MM.1S (cell line): ENCODE data around the gene CDK5RAP2.

Experiments
- DNase-seq: peaks from one replicate; pipeline ENCODE4 v3.0.0-alpha.2; 2015
- H2AFZ ChIP-seq: fragments of 300-600 bp; sonication (generic); 2 replicates; pipeline ENCODE4 v1.6.0; 2016; ENCODE audit warnings: antibody characterized with exemption, low read length
- H3F3A ChIP-seq: fragments of 300-600 bp; sonication (generic); 2 replicates; pipeline ENCODE4 v1.6.1; 2016; ENCODE audit warnings: mild to moderate bottlenecking, antibody characterized with exemption, low read length, moderate library complexity, mixed read lengths; ENCODE audit not compliant: insufficient read depth
- H3K27ac ChIP-seq: fragments of 300-600 bp; sonication (generic); 2 replicates; pipeline ENCODE4 v1.5.1; 2016; ENCODE audit warnings: mild to moderate bottlenecking, low read length
- H3K27me3 ChIP-seq: fragments of 300-600 bp; sonication (generic); replicated peaks from 2 replicates; pipeline ENCODE4 v1.6.0; 2016; ENCODE audit warnings: low read length; ENCODE audit not compliant: insufficient read depth
- H3K36me3 ChIP-seq: fragments of 300-600 bp; sonication (generic); replicated peaks from 2 replicates; pipeline ENCODE4 v1.6.1; 2016; ENCODE audit warnings: mild to moderate bottlenecking, low read length, mixed read lengths; ENCODE audit not compliant: insufficient read depth
- H3K4me1 ChIP-seq: fragments of 300-600 bp; sonication (generic); 2 replicates; pipeline ENCODE4 v1.6.1; 2016; ENCODE audit warnings: low read length, mixed read lengths
- H3K4me2 ChIP-seq: fragments of 300-600 bp; sonication (generic); 2 replicates; pipeline ENCODE4 v1.6.0; 2016; ENCODE audit warnings: low read depth, low read length
- H3K4me3 ChIP-seq: fragments of 300-600 bp; sonication (generic); 2 replicates; pipeline ENCODE4 v1.5.1; 2016; ENCODE audit warnings: low read length, mixed read lengths
- H3K79me2 ChIP-seq: fragments of 300-600 bp; sonication (generic); 2 replicates; pipeline ENCODE4 v1.6.1; 2016; ENCODE audit warnings: mixed run types, low read length, mixed read lengths
- H3K9ac ChIP-seq: fragments of 300-600 bp; sonication (generic); 2 replicates; pipeline ENCODE4 v1.6.1; 2016; ENCODE audit warnings: low read length, mixed read lengths
- H3K9me2 ChIP-seq: fragments of 300-600 bp; sonication (generic); replicated peaks from 2 replicates; pipeline ENCODE4 v1.6.1; 2016; ENCODE audit warnings: mild to moderate bottlenecking, low read length, mixed read lengths; ENCODE audit not compliant: insufficient read depth
- H3K9me3 ChIP-seq: fragments of 300-600 bp; sonication (generic); replicated peaks from 2 replicates; pipeline ENCODE4 v1.6.1; 2016; ENCODE audit warnings: mild to moderate bottlenecking, low read length, mixed read lengths; ENCODE audit not compliant: insufficient read depth
- H4K20me1 ChIP-seq: fragments of 300-600 bp; sonication (generic); 2 replicates; pipeline ENCODE4 v1.6.1; 2016; ENCODE audit warnings: mild to moderate bottlenecking, low read length, moderate library complexity, mixed read lengths; ENCODE audit not compliant: insufficient read depth
- EZH2 ChIP-seq: fragments of 300-600 bp; sonication (generic); optimal IDR thresholded peaks from 2 replicates; pipeline ENCODE3; 2017; ENCODE audit warnings: low read depth, mild to moderate bottlenecking, antibody characterized with exemption, low read length, mixed read lengths
- EZH2phosphoT487 ChIP-seq: fragments of 300-600 bp; sonication (generic); IDR thresholded peaks from 2 replicates; pipeline ENCODE4 v1.6.1; 2018; ENCODE audit warnings: antibody characterized with exemption, low read length
- TF ChIP-seq, protein P1 (sequence below): fragments of 300-600 bp; sonication (generic); IDR thresholded peaks from 2 replicates; pipeline ENCODE4 v1.5.1; 2016; ENCODE audit warnings: antibody characterized with exemption, low read length, mixed read lengths

The CDK5RAP2 gene

DNA sequence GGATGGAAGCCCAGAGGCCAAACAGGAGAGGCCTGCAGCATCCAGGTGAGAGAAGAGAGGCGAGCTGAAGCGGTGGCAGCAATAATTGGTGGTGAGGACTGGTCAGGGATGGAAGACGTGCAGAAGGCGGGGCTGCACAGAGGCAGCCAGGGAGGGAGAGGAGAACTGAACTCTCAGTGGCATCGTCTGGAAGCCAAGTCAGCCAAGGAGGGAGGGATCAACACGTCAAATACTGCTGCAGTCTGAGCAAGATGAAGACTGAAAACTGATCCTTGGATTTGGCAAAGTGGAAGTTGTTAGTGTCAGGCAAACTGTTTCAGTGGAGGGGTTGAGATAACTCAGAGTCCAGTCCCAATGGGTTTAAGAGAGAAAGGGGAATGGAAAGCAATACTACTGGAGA, 145.4 kb downstream of the CDK5RAP2 start:
- Histone ChIP-seq H3K27ac (no peak overlapping the region), H4K20me1 (no peaks in the 10 kb centered on the region), H2AFZ (no peak overlapping the region), H3K9me2 (no peaks in the 10 kb centered on the region), H3K9ac (no peak overlapping the region), H3K79me2 (0 out of 2 replicates have a peak, but pooled peaks cover 4% of the 10 kb centered on the region), H3K27me3 (no peaks in the 10 kb centered on the region), H3F3A (peaks cover 3% of the 10 kb centered on the region; the same call in 1 of the 2 replicates), H3K4me1 (no peaks in the 10 kb centered on the region), H3K36me3 (peaks cover 14% of the 10 kb centered on the region; the same call in 1 of the 2 replicates), H3K4me3 (no peak overlapping the region), H3K4me2 (no peak overlapping the region), H3K9me3 (no peaks in the 10 kb centered on the region)
- TF ChIP-seq, protein P1, sequence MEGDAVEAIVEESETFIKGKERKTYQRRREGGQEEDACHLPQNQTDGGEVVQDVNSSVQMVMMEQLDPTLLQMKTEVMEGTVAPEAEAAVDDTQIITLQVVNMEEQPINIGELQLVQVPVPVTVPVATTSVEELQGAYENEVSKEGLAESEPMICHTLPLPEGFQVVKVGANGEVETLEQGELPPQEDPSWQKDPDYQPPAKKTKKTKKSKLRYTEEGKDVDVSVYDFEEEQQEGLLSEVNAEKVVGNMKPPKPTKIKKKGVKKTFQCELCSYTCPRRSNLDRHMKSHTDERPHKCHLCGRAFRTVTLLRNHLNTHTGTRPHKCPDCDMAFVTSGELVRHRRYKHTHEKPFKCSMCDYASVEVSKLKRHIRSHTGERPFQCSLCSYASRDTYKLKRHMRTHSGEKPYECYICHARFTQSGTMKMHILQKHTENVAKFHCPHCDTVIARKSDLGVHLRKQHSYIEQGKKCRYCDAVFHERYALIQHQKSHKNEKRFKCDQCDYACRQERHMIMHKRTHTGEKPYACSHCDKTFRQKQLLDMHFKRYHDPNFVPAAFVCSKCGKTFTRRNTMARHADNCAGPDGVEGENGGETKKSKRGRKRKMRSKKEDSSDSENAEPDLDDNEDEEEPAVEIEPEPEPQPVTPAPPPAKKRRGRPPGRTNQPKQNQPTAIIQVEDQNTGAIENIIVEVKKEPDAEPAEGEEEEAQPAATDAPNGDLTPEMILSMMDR, result no peak
- no peak for TF ChIP-seq EZH2
- TF ChIP-seq EZH2phosphoT487, result no peak
- DNase-seq, result no peak

DNA sequence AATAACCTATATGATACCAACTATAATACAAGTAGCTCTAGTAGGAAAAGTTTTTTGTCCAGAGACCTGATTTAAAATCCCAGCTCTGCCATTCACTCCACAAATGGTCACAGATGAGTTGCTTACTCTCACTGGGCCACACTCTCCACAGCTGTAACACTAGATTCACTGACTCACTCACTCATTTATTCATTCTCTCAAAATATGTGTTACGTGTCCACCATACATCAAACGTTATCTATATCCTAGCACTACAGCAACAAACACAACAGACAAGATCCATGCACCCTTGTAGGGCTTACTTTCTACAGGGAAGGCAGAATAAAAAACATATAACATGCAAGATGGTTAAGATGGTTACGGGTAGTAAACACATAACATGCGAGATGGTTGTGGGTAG, 146.3 kb downstream of the CDK5RAP2 start:
- Histone ChIP-seq H3K79me2 (0 out of 2 replicates have a peak, but pooled peaks cover 4% of the 10 kb centered on the region), H3K4me3 (no peak overlapping the region), H2AFZ (no peak overlapping the region), H3K4me2 (no peak overlapping the region), H3K27me3 (no peaks in the 10 kb centered on the region), H3K9me3 (no peaks in the 10 kb centered on the region), H3K27ac (no peak overlapping the region), H4K20me1 (no peaks in the 10 kb centered on the region), H3K9ac (no peak overlapping the region), H3F3A (peaks cover 3% of the 10 kb centered on the region; the same call in 1 of the 2 replicates), H3K36me3 (peaks cover 7% of the 10 kb centered on the region; the same call in 1 of the 2 replicates), H3K4me1 (no peaks in the 10 kb centered on the region), H3K9me2 (no peaks in the 10 kb centered on the region)
- TF ChIP-seq, protein P1, result no peak
- TF ChIP-seq EZH2, result no peak
- no peak for TF ChIP-seq EZH2phosphoT487
- no peak for DNase-seq

DNA sequence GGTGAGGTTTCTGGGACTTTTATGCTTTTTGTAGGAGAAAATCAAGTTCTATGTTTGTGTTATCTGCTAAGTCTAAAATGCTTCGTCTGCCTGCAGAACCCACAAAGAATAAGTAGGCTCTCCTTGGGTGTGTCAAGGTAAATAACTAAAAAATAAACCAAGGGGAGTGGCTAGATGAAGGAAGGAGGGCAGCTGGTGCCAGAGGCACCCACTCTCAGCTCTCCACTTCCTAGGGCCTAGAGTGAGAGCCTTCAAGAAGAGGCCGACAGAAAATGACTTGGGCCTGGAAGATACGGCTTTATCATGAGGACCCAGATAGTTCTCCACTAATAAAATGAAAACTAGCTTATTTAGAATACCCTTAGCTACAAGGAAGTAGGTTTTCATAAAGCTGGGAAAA, 147.4 kb downstream of the CDK5RAP2 start:
- peaks cover 3% of the 10 kb centered on the region; the same call in 1 of the 2 replicates for H3F3A ChIP-seq
- H3K4me1 ChIP-seq, result no peaks in the 10 kb centered on the region
- H3K79me2 ChIP-seq, result 0 out of 2 replicates have a peak, but pooled peaks cover 4% of the 10 kb centered on the region
- no peak for TF ChIP-seq EZH2phosphoT487
- TF ChIP-seq, protein P1, result no peak
- no peak for TF ChIP-seq EZH2
- H2AFZ ChIP-seq, result no peak overlapping the region
- no peaks in the 10 kb centered on the region for H3K27me3 ChIP-seq
- no peaks in the 10 kb centered on the region; the same call in 1 of the 2 replicates for H3K36me3 ChIP-seq
- no peaks in the 10 kb centered on the region for H3K9me2 ChIP-seq
- no peaks in the 10 kb centered on the region for H4K20me1 ChIP-seq
- no peak overlapping the region for H3K27ac ChIP-seq
- no peak overlapping the region for H3K4me3 ChIP-seq
- H3K4me2 ChIP-seq, result no peak overlapping the region
- H3K9me3 ChIP-seq, result no peaks in the 10 kb centered on the region
- no peak for DNase-seq
- H3K9ac ChIP-seq, result no peak overlapping the region
